ENCODE data around the gene NPIPB8.

- TF ChIP-seq EZH2 (IDR thresholded peaks at IDR 0.05; ENCODE audit: borderline replicate concordance, low read depth, low read length, severe bottlenecking): no peak
- no peak for TF ChIP-seq CTCF (IDR thresholded peaks at IDR 0.05; ENCODE audit: extremely low read depth in 1 of 2, insufficient read depth in 1 of 2, low read depth in 1 of 2, low read length in 2 of 2)
- no peak for TF ChIP-seq POLR2AphosphoS5 (IDR thresholded peaks at IDR 0.05; ENCODE audit: insufficient read depth, low read depth, low read length)
- no peak for TF ChIP-seq JUN (IDR thresholded peaks at IDR 0.05; ENCODE audit: borderline replicate concordance, insufficient read depth, insufficient read length, low read depth)
- TF ChIP-seq POLR2A (IDR thresholded peaks at IDR 0.05; ENCODE audit: low read depth, low read length): no peak
- TF ChIP-seq FOS (IDR thresholded peaks at IDR 0.05; ENCODE audit: borderline replicate concordance, insufficient read depth, low read length): no peak
- TF ChIP-seq, protein P1, sequence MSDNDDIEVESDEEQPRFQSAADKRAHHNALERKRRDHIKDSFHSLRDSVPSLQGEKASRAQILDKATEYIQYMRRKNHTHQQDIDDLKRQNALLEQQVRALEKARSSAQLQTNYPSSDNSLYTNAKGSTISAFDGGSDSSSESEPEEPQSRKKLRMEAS (IDR thresholded peaks at IDR 0.05; ENCODE audit: insufficient read depth, insufficient read length): no peak
These were observed 30.7 kb upstream of the NPIPB8 start for GRCh38 chr16:28607116-28607623.
